Testis (tissue), 2 donors: Measurements from ENCODE around the gene ADCY2.

Experiments
- CTCF ChIP-seq, 3 experiments: fragments of 450-650 bp in 2 of 3; fragments of 200-600 bp in 1 of 3; sonication (generic) in 1 of 3; IDR thresholded peaks; one replicate each; pipeline ENCODE4 v1.5.1; 2016 to 2019; ENCODE audit warnings: antibody characterized with exemption in 3 of 3, mild to moderate bottlenecking in 2 of 3, moderate library complexity in 1 of 3
- POLR2A ChIP-seq: fragments of 450-650 bp; IDR thresholded peaks from one replicate; pipeline ENCODE4 v1.6.1; 2017; ENCODE audit warnings: antibody characterized with exemption, mild to moderate bottlenecking, moderate library complexity

GRCh38 chr5:7589800-7590199 is 193.9 kb downstream of the ADCY2 start:
- TF ChIP-seq CTCF (IDR thresholded peaks at IDR 0.05), result no peak
- no peak for TF ChIP-seq POLR2A
